Heart left ventricle (tissue), 13 donors: ENCODE measurements around the gene PIANP.

Experiments used
- POLR2A ChIP-seq, 2 donors: fragments of 450-650 bp; IDR thresholded peaks; one replicate each; pipeline ENCODE4 v1.6.1; 2017; ENCODE audit warnings: antibody characterized with exemption in 2 of 2, mild to moderate bottlenecking in 2 of 2, moderate library complexity in 2 of 2
- TF ChIP-seq, protein P1 (sequence below), 12 donors: fragments of 200-600 bp; sonication (generic) in 4 of 12; IDR thresholded peaks; one replicate each; pipeline versions ENCODE4 v1.5.0 to v1.8.0; 2018 to 2022; ENCODE audit warnings: antibody characterized with exemption in 12 of 12, mild to moderate bottlenecking in 5 of 12
- donor health status: ischemic (EF 13 %, LVEDD 7.1; RV severe dilation, severe dysfunction).
- donor health status: DM: no; HTN: yes; CAD: no.
- donor health status: DM: no; HTN: no; CAD: no.
- donor health status: ischemic (EF 25% LVEDD 6.9; RV normal size, moderate dysfunction).
- donor health status: ischemic (EF 25% LVEDD 5.7; RV mildly dilated, moderate dysfunction).
- donor health status: ischemic (EF 35%, LVEDD 5.7; RV mildly dilated, moderate dysfunction).
- donor health status: nonischemic (EF 11% LVEDD 7.7; RV severe dilation, severe dysfunction).
- donor health status: DM: yes; HTN: yes; CAD: no.
- donor health status: PGD.
- donor health status: ischemic (EF 29% LVEDD 5.4; RV normal size, mild dysfunction).
- donor health status: nonischemic (EF 23%, LVEDD 6.1; RV moderate dilation, normal function).

- TF ChIP-seq POLR2A (IDR thresholded peaks at IDR 0.05), result no peak
- TF ChIP-seq, protein P1, sequence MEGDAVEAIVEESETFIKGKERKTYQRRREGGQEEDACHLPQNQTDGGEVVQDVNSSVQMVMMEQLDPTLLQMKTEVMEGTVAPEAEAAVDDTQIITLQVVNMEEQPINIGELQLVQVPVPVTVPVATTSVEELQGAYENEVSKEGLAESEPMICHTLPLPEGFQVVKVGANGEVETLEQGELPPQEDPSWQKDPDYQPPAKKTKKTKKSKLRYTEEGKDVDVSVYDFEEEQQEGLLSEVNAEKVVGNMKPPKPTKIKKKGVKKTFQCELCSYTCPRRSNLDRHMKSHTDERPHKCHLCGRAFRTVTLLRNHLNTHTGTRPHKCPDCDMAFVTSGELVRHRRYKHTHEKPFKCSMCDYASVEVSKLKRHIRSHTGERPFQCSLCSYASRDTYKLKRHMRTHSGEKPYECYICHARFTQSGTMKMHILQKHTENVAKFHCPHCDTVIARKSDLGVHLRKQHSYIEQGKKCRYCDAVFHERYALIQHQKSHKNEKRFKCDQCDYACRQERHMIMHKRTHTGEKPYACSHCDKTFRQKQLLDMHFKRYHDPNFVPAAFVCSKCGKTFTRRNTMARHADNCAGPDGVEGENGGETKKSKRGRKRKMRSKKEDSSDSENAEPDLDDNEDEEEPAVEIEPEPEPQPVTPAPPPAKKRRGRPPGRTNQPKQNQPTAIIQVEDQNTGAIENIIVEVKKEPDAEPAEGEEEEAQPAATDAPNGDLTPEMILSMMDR (IDR thresholded peaks at IDR 0.05), result no peak
Measured at GRCh38 chr12:6725350-6725749, 24.7 kb upstream of the PIANP start.
